Stomach (tissue), 9 donors: ENCODE data around the gene ALDH16A1. TPM values are rescaled to one million over a fixed set of nuclear protein-coding genes. Genes with fewer than 3 reads are reported as not detected.

Experiments
- DNase-seq, 2 donors: peaks; one replicate each; pipeline versions ENCODE4 v3.0.0 to v3.0.0-alpha.2; 2013 to 2019
- H3K27ac ChIP-seq, 5 donors: fragments of 200-600 bp in 4 of 5; sonication (generic) in 4 of 5; one replicate each; pipeline ENCODE4 v1.5.1; 2013 to 2019; ENCODE audit warnings: mild to moderate bottlenecking in 1 of 5, moderate library complexity in 1 of 5
- H3K27me3 ChIP-seq, 3 donors: fragments of 200-600 bp; sonication (generic); one replicate each; pipeline ENCODE4 v1.5.1; 2017 to 2019; ENCODE audit warnings: mixed run types in 1 of 3
- H3K36me3 ChIP-seq, 4 donors: fragments of 200-600 bp; sonication (generic); 1 replicate in 3 of 4; 2 replicates in 1 of 4; pipeline ENCODE4 v1.5.1; 2016 to 2019
- H3K4me1 ChIP-seq, 4 donors: fragments of 200-600 bp; sonication (generic); one replicate each; pipeline ENCODE4 v1.5.1; 2016 to 2019
- H3K4me3 ChIP-seq, 4 donors: fragments of 200-600 bp; sonication (generic) in 3 of 4; one replicate each; pipeline ENCODE4 v1.5.1; 2016 to 2019; ENCODE audit warnings: mild to moderate bottlenecking in 1 of 4
- H3K9me3 ChIP-seq, 4 donors: fragments of 200-600 bp; sonication (generic); one replicate each; pipeline ENCODE4 v1.5.1; 2016 to 2019
- CTCF ChIP-seq, 7 experiments: fragments of 450-650 bp in 4 of 7; fragments of 200-600 bp in 3 of 7; sonication (generic) in 3 of 7; IDR thresholded peaks; one replicate each; pipeline ENCODE4 v1.5.1; 2016 to 2019; ENCODE audit warnings: antibody characterized with exemption in 7 of 7, control low read depth in 2 of 7, mild to moderate bottlenecking in 1 of 7
- EP300 ChIP-seq: sonication (generic); formaldehyde crosslinking; IDR thresholded peaks from one replicate; pipeline ENCODE4 v1.6.1; 2017; ENCODE audit warnings: antibody characterized with exemption
- POLR2A ChIP-seq, 4 donors: fragments of 450-650 bp; IDR thresholded peaks; one replicate each; pipeline ENCODE4 v1.6.1; 2016; ENCODE audit warnings: antibody characterized with exemption in 4 of 4, control low read depth in 2 of 4, mild to moderate bottlenecking in 1 of 4, moderate library complexity in 1 of 4
- POLR2AphosphoS5 ChIP-seq, 3 donors: sonication (generic); formaldehyde crosslinking; IDR thresholded peaks; one replicate each; pipeline ENCODE4 v1.6.1; 2016; ENCODE audit warnings: antibody characterized with exemption in 3 of 3
- WGBS, 5 donors: extraction: QIAGEN DNeasy Blood & Tissue Kit in 3 of 5; methylation state at CpG; one replicate each; pipeline versions ENCODE4 v1.1.5 to v1.1.7; 2013 to 2018; 5-methylcytosine and 5-hydroxymethylcytosine counted together
- intact Hi-C: fragments of 100-400 bp; cut with DNase I; formaldehyde crosslinking; loops from one replicate; pipeline ENCODE4 v1.15.1; 2023; ENCODE audit warnings: low total_unique reads
- polyA plus RNA-seq, 3 donors: library from polyadenylated mRNA; stranded (reverse); fragments of 200-250 nt; gene quantifications; one replicate each; pipeline ENCODE4 v1.2.3, GENCODE V29; 2013
- total RNA-seq, 5 donors: library from RNA; depleted of rRNA; stranded (reverse); fragments of >200 nt; gene quantifications; one replicate each; pipeline versions ENCODE4 v1.1.0 to v1.2.3, GENCODE V29; 2014 to 2016
- donor health status: healthy with polysubstance abuse.
- donor health status: Bipolar disorder and iron deficiency.
- donor health status: healthy.

ALDH16A1 gene
- total and polyA plus RNA-seq, 8 donors, result 27.9 to 198 (median 42.5) TPM

- H3K36me3 ChIP-seq, result no peaks in the 10 kb centered on the region
- H3K4me1 ChIP-seq, result peaks cover 19 to 27% (median 23%) of the 10 kb centered on the region in 4 donors
- no peak overlapping the region for H3K27ac ChIP-seq
- intact Hi-C loops, result no loop called here
- TF ChIP-seq CTCF (IDR thresholded peaks at IDR 0.05) (no peak), EP300 (no peak), POLR2A (IDR thresholded peaks at IDR 0.05) (no peak), POLR2AphosphoS5 (IDR thresholded peaks at IDR 0.05) (no peak)
- H3K4me3 ChIP-seq, result no peak overlapping the region
- 78 to 92% (median 79%) methylated on average over 5 of the region's 5 CpGs for WGBS, 5 donors
- no peaks in the 10 kb centered on the region for H3K9me3 ChIP-seq
- DNase-seq, result no peak
- peaks cover 18 to 97% (median 58%) of the 10 kb centered on the region in 3 donors for H3K27me3 ChIP-seq
Measured at GRCh38 chr19:49418511-49418910, 34.5 kb upstream of the ALDH16A1 start.

DNA sequence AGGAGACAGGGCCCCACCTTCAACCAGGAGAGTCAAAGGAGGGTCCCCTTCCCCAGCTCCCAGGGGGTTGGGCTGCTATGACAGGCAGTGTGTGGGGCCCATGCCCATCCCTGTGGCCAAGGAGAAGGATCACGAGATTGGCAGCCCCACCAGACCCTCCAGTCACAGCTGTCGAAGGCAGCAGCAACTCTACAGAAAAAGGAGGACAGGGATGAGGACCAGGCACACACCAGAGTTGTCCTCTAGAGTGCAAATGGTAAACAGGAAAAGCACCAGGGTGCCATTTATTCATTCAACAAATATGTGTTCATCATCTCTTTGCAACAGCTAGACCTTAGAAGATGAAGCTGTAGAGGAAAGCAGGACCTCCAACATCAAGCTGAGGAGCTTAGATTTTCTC lies 33.9 kb upstream of the ALDH16A1 start:
- WGBS, 5 donors, result 61 to 83% (median 76%) methylated on average over 2 of the region's 2 CpGs
- Histone ChIP-seq H3K4me3 (no peak overlapping the region), H3K4me1 (peaks cover 19 to 32% (median 26%) of the 10 kb centered on the region in 4 donors), H3K27ac (no peak overlapping the region), H3K36me3 (no peaks in the 10 kb centered on the region), H3K9me3 (no peaks in the 10 kb centered on the region), H3K27me3 (peaks cover 18 to 98% (median 64%) of the 10 kb centered on the region in 3 donors)
- TF ChIP-seq CTCF (IDR thresholded peaks at IDR 0.05) (no peak), POLR2A (IDR thresholded peaks at IDR 0.05) (no peak), EP300 (no peak), POLR2AphosphoS5 (IDR thresholded peaks at IDR 0.05) (no peak)
- no peak for DNase-seq
- intact Hi-C loops, result no loop called here

GRCh38 chr19:49420227-49420626 lies 32.8 kb upstream of the ALDH16A1 start:
- Histone ChIP-seq H3K36me3 (no peaks in the 10 kb centered on the region), H3K4me1 (peaks cover 19 to 32% (median 26%) of the 10 kb centered on the region in 4 donors), H3K27me3 (peaks cover 18 to 98% (median 74%) of the 10 kb centered on the region in 3 donors), H3K9me3 (no peaks in the 10 kb centered on the region), H3K4me3 (no peak overlapping the region), H3K27ac (no peak overlapping the region)
- TF ChIP-seq POLR2A (IDR thresholded peaks at IDR 0.05), result no peak
- no peak for TF ChIP-seq POLR2AphosphoS5 (IDR thresholded peaks at IDR 0.05)
- DNase-seq, result no peak
- intact Hi-C loops, result no loop called here
- 58 to 80% (median 72%) methylated on average over 2 of the region's 2 CpGs for WGBS, 5 donors

DNA sequence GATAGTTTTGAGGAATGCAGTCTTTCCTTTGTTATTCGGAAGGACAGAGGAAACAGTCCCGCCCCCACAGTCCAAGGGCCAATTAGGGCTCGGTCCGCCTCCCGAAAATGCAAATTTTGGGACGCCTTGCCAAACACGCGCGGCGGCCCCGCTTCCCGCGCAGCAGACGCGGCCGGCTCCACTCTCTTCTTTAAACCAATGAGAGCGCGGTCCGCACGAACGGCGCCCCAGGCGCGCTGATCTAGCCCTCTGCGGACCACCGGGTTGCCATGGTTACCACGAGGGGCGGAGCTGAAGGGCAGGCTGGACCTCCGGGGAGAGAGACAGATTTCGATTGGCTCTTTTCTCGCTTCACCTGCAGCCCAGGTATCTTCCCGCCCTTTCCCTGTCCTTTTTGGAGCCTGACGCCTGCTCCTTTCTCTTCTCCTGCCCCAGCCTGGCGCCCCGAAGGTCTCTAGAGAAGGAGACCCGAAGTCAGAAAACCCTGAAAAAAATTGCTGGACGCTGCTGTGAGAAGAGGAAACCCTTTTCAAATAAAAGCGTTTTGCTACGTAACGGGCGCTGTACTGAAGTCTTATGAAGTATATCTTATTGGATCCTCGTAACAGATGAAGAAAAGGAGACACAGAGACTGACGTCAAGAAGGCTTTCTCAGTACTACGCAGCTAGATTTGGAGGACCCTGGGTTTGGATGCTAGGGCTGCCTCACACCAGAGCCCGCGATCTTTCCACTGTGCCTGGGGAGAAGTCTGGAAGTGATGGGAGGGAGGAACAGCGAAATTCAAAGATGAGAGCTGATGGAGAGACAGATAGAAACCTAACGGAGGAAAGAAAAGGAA lies 31.8 kb upstream of the ALDH16A1 start:
- Histone ChIP-seq H3K27ac (no peak overlapping the region), H3K36me3 (no peaks in the 10 kb centered on the region), H3K4me3 (peak overlapping the region in 3 of 4 donors; percentile 14 to 25 (median 20)), H3K9me3 (no peaks in the 10 kb centered on the region), H3K27me3 (peaks cover 23 to 100% (median 84%) of the 10 kb centered on the region in 3 donors), H3K4me1 (peaks cover 19 to 32% (median 26%) of the 10 kb centered on the region in 4 donors)
- TF ChIP-seq POLR2AphosphoS5 (IDR thresholded peaks at IDR 0.05) (no peak), POLR2A (IDR thresholded peaks at IDR 0.05) (no peak), CTCF (IDR thresholded peaks at IDR 0.05) (no peak), EP300 (no peak)
- 9 to 22% (median 9%) methylated on average over 24 to 48 of the region's 48 CpGs for WGBS, 5 donors
- intact Hi-C loops, result no loop called here
- DNase-seq, result peak; percentile 55 to 86

GRCh38 chr19:49421878-49422202 lies 31.2 kb upstream of the ALDH16A1 start:
- Histone ChIP-seq H3K9me3 (no peaks in the 10 kb centered on the region), H3K27ac (no peak overlapping the region), H3K36me3 (no peaks in the 10 kb centered on the region), H3K4me1 (peaks cover 19 to 32% (median 26%) of the 10 kb centered on the region in 4 donors), H3K27me3 (peaks cover 27 to 100% (median 88%) of the 10 kb centered on the region in 3 donors), H3K4me3 (no peak overlapping the region)
- 17 to 36% (median 26%) methylated on average over 3 of the region's 3 CpGs for WGBS, 5 donors
- TF ChIP-seq EP300 (no peak), POLR2A (IDR thresholded peaks at IDR 0.05) (no peak), POLR2AphosphoS5 (IDR thresholded peaks at IDR 0.05) (no peak), CTCF (IDR thresholded peaks at IDR 0.05) (no peak)
- intact Hi-C loops, result no loop called here
- DNase-seq, result no peak
